GM19467 (cell line): ENCODE measurements around the gene IL1RAPL1.

Source experiments
- ATAC-seq: cut with Tn5 transposase; IDR thresholded peaks from one replicate; pipeline ENCODE4 v1.9.1; 2021; ENCODE audit warnings: mild to moderate bottlenecking, moderate library complexity; ENCODE audit not compliant: unreplicated experiment

Gene IL1RAPL1

DNA sequence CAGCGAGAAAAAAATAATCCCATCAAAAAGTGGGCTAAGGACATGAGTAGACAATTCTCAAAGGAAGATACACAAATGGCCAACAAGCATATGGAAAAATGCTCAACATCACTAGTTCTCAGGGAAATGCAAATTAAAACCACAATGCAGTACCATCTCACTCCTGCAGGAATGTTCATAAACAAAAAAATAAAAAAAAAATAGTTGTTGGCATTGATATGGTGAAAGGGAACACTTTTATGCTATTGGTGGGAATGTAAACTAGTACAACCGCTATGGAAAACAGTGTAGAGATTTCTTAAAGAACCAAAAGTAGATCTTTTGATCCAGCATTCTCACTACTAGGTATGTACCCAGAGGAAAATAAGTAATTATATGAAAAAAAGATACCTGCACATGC lies 1119.8 kb downstream of the IL1RAPL1 start:
- no peak for ATAC-seq

DNA sequence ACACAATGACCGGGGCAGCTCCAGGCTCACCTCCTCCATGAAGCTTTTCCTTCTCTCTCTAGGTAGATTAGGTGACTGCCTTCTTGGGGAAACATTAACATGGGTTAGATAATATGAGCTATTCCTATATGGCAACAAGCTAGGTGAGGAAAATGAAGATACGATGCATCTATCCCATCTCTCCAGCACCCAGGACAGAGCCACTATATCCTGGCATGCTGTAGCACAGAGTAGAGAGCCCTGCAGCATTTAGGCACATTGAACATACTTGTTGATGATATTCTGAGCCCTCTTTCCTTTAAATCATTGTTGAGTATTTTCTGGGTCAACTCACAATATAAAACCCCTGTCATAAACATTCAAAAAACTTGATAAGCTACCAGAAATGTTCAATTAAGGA lies 1133.9 kb downstream of the IL1RAPL1 start:
- ATAC-seq, result no peak

DNA sequence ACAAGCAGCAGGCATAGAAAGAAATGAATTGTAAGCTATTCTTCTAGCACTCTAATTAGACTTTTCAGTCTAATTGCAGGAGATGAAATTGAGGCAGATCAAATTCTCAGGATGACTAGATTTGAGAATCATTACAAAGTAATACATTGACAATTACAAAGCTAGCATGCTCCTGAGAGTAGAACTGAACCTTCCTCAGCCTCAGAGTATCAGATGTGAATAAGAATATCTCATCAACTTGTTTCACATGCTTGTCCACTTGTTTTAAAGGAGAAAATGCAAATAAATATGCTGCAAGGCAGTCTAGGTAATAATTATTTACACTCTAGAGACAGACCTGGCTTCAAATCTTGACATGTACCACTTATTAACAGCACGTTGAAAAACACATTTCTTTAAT lies 1137.1 kb downstream of the IL1RAPL1 start:
- ATAC-seq, result peak; percentile 63

DNA sequence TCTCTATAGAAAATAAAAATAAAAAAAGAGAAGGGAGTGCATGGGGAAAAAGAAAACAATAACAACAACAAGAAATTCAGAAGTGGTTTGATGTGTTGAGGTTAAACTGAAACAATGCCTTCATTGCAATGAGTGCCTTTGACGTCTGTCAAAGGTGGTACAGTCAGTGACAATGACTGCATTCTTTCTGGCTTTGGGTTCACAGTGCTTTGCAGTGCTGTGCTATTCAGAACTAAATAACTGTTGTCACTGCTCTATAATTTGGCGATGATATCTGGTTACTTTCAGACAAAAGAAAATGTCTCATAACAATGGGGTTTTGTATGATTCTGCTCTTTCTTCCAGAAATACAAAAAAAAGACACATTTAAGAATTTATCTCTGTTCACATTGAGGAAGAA lies 1139.6 kb downstream of the IL1RAPL1 start:
- no peak for ATAC-seq

DNA sequence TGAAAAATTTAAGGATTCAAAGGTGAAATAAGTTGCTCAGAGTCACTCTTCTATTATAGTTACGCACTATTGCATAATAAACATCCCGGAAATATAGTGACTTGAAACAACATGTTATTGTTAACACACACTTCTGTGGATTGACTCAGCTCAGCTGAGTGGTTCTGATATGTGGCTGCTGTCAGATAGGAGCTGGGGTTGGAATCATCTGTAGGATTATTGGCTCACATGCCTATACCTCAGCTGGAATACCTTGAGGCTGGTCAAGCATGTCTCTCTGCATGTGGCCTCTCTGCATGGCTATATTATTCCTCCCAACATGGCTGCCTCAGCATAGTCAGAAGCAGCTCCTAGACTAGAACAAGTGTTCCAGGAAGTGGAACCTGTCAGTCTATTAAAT lies 1141.4 kb downstream of the IL1RAPL1 start:
- no peak for ATAC-seq

DNA sequence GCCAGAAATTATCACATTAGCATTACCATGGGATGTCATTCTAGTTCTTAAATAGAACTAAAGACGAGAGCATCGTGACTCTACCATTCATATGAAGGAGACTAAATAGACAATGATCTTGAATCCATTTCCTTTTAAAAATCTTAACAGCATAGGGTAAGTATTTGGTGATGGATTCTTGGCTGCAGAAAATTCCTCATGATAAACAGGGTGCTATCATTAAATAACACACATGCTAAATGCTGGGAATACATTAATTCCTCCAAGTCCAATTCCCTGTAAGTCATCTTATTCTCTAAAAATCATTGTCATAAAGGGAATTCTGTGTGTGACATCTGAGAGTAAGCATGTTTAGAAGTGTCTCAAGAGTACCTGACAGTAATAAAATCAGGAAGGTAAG lies 1157.7 kb downstream of the IL1RAPL1 start:
- ATAC-seq, result no peak

DNA sequence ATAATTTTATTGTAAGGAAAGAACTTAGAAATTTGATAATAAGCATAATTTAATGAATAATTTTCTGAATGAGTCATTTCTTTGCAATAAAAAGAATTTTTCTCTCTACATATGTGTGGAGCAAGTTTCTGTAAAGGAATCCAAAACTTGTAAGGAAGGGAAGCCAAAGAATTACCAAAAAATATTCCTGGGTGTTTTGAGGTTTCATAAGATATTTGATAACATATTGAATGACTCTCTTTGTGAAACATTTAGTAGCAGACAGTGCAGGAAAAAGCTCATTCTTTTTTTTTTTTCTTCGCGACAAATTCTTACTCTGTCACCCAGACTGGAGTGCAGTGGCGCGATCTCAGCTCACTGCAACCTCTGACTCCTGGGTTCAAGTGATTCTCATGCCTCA lies 1159.1 kb downstream of the IL1RAPL1 start:
- no peak for ATAC-seq

DNA sequence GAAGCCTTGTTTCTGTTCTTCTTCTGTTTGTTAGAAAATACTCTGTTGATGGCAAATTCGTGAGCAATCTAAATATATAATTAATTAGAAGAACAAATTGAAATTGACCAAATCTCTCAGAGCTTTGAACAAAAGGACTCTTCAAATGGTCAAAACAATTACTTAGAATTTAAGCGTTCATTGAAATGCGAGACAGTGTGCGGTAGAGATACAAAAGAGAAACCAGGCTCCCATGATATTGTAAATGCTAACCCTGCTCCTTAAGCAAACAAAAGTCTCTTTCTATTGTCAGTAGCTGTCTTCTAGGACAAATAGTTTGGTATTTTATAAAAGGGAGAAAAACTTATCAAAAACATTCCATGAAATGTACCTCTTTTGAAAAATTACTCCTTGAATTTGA lies 1174.8 kb downstream of the IL1RAPL1 start:
- ATAC-seq, result no peak

DNA sequence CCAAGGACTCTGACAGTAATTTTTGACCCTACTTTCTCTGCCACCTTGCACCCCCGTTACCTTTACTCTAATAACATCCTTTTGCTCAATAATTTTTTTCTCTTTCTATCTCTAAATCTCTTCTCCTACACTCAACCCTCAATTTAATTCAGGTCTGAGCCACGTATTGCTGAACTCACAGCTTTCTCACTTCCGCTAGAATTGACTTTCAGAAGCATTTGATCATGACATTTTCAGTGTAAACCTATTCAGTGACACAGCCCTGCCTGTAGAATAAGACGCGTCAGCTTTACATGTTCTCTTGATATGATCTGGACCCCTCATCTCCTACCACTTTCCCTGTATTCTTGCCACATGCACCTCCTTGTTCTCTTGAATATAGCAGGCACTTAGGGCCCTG lies 1188.6 kb downstream of the IL1RAPL1 start:
- no peak for ATAC-seq

DNA sequence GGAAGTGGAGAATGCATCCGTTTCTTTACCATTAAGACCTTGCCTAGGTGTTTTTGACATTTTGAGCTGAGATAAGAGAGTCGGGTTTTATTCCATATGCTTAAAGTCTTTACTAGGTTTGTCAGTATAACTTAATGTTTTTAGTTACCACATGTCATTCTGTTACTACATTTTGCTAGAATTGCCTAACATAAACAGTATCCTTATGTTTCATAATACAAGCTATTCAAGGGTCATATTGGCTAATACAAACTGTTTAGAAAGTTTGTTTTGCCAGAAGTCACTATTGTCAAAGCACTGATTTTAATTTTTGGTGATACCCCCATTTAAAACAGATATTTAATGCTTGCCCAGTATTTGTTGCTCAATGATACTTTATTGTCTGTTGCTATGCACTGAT lies 1200.4 kb downstream of the IL1RAPL1 start:
- no peak for ATAC-seq

DNA sequence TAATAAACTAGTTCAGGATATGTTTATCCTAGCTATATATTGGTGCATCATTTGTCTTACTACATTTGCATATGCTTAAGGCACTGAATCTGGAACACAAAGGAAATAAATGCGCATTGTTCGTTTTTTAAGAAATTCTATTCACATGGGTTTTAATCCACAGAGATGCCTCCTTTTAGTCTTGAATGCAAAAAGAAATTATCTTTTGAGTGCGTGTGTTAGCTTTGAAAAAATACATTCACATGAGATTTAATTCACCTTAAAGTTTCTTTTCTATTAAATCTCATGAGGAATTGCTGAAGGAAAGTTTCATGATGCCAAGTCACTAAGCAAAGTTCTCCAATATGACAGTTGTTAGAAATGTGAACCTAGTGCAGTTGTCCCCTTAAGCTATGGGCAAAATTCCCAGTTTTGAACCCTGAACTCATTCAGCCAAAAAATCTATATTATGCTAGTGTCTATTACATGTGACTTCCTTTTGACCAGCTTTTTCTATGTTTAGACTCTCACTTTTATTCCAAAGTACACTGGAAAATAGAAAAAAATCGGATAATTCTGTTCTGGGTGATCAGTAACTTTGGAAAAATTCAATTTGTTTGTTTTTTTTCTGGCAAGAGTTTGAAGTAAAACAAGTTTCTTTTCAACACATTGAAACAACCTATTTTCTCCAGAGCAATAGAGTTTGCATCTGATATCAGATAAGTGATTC lies 1201.9 kb downstream of the IL1RAPL1 start:
- no peak for ATAC-seq

DNA sequence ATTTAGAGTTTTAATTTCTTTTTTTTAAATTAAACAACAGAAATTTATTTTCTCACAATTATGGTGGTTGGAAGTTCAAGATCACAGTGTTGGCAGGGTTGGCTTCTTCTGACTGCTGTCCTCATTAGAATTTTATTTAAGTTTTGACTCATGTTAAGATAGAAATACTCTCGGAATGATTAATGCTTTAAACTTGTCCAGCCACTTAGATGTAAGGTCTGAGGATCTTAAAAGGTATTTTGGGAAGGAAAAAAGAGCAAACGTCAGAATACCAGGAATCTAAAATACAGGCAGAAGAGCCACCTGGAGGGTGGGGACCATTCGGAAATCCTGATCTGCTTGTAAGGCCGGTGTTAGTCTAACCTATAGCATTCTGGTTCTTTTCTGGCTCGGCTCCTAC lies 1205.1 kb downstream of the IL1RAPL1 start:
- ATAC-seq, result no peak

DNA sequence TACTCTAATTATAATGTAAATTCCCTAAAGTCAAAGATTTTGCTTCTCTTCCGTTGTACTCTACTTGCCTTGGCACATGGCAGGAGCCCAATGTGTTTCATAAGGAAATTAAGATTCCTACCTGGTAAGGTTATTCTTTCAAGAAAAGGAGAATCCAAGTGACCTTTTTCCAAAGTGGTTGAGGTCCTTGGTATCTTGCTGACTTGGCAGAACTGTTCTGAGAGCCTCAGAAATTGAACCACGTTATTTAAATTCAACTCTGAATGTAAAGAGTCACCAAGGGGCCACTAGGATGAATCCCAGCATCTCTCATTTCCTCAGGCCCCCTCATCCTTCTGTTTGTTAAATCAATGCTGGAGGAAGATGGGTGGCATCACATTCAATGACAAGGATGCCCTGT lies 1209.9 kb downstream of the IL1RAPL1 start:
- no peak for ATAC-seq

DNA sequence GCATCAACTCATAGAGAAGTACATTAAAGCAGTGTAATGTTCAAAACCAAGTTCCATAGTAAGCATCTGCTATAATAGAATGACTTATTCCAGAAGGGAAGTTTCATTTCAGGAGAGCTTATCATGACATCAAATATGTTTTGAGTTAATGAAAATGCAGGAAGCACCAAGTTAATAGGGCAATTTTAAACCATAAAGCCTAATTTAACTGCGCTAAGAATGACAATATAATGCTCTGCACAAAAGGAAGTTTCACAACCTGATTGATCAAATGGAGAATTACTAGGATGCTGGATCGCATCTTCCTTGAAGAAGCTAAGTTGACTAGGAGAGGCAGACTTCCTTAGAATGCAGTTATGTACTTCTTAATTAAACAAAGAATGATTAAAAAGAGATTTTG lies 1211.2 kb downstream of the IL1RAPL1 start:
- no peak for ATAC-seq

DNA sequence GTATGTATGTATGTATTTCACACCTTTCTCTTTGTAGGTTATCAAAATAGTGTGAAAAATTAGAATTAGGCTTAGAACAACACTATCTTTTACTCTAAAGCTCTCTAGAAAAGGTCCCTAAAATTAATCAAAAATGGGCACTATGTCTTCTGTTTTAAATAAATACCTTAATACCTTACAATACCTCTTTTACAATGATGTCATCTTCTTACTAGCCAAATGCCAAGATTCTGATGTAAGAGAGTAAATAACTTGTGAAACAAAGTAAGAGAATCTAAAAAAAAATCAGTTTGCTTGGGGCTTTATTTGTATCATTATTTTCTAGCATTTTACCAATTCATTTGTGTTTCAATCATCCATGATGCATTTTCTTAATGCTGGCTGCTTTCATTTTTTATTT lies 1225.9 kb downstream of the IL1RAPL1 start:
- no peak for ATAC-seq

DNA sequence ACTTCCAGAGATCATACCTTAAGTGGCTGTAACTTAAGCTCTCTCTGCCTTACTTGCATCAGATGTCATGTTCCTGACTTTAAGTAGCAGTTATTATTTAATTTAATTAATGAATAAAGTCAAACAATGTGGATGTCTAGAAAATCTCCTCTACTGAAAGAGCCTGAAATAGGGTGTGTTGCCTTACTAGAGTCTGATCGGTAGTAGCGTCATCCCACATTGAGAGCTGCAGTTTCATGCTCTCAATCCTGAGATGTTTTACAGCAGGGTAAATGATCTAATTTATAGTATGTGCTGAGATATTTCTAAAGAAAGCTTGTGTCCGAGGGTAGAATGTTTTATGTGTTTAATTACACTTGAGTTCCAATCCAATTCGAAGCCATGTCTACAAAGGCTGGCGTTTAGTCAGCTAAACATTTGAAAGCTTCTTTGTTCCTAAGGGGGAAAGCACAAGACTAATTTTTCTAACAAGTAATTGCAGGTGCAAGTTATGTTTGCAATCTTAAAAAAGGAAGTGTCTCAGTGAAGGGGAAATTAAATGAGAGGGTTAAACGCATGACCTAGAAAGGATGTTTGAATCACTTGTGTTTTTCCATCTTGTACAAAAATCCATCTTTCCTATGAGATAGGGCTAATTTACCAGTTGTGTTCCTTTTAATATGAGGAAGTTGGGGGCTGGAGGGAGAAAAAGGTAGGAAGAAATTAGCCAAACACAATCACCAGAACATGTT lies 1237.1 kb downstream of the IL1RAPL1 start:
- no peak for ATAC-seq

DNA sequence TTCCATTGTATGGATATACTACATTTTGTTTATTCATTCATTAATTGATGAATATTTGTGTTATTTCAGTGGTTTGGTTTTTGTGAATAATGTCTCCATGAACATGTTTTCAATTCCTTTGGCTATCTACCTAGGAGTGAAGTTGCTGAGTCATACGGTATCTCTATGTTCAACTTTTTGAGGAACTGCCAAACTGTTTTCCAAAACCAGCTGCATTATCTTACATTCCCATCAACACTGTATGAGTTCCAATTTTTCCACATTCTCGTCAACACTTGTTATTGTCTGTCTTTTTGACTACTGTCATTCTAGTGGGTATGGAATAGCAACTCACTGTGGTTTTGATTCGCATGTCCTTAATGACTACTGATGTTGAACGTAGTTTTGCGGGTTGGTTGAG lies 1239.5 kb downstream of the IL1RAPL1 start:
- ATAC-seq, result no peak

DNA sequence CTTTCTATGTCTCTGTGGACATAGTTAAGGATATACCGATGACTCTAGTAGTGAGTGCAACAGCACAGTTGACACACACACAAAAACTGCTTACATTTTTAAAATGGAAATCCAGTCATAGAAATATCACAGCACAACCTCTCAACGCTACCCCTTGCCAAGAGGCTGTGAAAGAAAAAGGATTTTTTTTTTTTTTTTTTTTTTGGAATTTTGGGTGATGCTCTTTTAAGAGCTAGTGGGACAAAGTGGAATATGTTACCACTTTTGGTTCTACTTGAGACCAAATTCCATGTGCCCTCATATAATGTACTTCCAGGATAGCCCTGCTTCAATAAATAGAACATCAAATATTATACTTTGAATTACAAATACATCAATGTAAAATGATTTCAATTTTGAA lies 1247.1 kb downstream of the IL1RAPL1 start:
- ATAC-seq, result no peak

DNA sequence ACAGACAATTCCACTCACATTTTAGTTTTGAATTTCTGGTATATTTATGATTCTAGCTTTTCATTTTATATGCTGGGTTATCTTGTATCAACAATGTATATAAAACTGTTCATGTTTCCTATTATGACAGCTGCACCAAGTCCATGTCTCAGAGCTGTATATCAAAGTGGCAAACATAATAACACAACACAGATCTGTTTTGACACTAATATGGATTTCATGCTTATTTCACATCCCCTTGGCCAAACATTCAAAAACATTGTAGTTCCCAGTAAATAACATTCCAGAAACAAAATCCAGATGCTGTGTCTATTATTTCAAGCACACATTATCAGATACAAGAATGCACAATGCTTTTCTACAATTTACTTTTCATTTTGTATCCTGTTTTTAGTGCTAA lies 1247.5 kb downstream of the IL1RAPL1 start:
- no peak for ATAC-seq

DNA sequence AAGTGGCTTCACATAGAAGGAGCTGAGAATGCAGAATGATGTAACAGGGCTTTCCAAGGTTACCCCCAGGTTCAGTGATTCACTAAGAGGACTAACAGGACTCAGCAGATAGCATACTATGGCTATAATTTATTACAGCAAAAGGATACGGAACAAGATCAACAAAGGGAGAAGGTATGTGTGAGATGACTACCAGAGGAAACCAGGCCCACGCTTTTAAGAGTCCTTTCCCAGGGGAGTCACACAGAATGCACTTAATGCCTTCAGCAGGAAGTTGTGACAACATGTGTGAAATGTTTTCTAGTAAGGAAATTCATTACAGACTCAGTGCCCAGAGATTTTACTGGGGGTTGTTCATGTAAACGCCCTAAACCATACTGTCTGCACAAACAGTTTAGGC lies 1254.5 kb downstream of the IL1RAPL1 start:
- ATAC-seq, result no peak

DNA sequence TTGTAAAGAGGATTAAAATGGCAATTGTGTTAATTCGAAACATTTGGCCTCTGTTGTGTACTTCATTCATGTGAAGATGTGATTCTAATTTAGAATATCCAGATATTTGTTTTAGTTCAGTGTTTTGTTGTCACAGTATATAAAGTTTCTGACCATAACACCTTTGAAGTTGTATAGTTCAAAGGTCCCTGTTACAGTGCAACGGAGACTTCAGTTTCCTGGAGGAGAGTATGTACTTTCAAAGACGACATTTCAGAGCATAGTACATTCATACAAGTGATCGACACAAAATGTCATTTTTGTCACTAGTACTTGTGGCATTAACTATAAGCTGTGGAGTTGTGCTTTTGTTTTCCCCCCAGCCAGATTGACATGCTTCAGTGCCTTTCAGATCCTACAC lies 1255.3 kb downstream of the IL1RAPL1 start:
- no peak for ATAC-seq

DNA sequence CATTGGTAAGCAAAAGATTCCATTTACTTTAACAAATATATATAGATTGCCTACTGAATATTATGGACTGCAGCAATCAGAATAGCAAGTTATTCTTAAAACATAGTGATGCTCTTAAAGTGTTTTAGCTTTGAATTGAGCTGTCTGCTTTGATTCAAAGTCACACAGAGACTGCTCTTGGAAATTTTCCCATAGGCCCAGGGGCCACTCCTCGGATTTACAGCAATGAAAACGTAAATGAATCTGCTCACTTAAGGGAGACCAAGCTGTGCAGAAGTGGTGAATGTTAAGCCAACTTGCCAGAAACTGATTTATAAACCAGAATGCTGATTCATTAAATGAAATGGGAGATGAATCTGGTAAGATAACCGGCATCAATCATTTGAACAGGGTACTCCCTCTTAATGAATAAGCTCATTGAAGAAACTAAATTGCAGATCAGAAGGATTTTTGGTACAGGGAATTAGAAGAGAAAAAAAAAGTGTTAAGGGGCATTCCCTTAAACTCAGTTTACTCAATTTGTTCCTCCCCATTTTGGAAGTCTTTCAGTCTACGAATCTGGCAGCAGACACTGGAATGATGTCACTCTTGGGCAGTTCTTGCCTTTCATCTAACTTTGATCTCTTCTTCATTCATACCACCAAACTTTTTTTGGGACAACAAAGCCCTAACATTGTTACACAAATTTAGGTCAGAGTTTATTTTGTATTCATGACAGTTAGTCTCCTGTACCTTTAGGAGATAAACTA lies 1264.8 kb downstream of the IL1RAPL1 start:
- no peak for ATAC-seq
